Kidney tubule cell (primary cell): ENCODE measurements around the gene PHKB.

Experiments used
- DNase-seq: peaks from one replicate; pipeline ENCODE4 v3.0.0-alpha.2; 2018; ENCODE audit warnings: low spot score

PHKB gene

DNA sequence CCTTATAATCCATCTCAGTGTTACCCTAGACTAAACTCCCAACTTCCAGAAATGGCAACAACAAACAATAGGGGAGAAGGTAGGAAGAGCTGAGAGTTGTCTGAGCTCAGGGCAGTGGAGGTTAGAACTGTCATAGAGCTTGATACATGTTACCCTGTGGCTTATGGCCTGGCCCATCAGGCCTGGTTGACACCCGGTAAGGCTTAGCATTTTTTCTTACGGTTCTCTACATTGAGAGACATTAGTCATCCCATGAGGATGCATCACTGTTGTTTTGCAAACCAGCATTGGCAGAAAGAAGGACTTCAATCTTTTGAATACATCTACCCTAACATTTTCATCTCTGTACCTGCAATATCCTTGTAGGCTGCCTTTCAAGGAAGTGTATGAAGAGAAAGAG, 226.6 kb downstream of the PHKB start:
- DNase-seq: peak; percentile 2

DNA sequence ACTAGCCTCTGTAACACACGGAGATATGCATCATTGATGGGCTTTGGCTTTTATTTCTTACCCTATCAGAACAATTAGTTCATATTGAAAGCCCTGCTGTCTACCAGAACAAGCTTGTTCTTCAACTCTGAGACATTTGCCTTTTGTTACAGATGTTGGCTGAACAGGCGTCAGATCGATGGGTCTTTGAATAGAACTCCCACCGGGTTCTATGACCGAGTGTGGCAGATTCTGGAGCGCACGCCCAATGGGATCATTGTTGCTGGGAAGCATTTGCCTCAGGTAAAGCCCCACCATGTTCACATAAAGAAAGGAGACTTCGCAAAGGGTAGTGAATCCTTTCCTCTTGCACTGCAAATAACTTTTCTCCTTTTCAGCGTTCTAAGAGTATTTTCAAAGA, 232.1 kb downstream of the PHKB start:
- no peak for DNase-seq

DNA sequence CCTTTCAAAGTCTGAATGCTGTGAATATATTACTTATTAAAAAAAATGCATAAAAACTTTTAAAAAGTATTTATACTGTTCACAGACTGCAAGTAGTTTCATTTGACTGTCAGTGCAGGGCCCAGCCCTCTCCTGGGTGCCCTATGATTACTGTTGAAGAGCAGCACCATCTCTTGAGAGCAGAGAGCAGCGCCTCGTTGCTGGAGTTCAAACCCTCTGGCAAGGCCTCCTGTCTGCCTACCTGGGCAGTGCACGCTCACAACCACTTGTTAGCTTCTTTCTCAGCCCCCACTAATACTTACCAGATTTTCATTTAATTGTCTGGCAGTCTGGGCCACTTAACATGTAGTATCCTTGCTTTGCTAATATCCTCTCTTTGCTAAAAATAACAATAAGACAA, 233.4 kb downstream of the PHKB start:
- DNase-seq: no peak

DNA sequence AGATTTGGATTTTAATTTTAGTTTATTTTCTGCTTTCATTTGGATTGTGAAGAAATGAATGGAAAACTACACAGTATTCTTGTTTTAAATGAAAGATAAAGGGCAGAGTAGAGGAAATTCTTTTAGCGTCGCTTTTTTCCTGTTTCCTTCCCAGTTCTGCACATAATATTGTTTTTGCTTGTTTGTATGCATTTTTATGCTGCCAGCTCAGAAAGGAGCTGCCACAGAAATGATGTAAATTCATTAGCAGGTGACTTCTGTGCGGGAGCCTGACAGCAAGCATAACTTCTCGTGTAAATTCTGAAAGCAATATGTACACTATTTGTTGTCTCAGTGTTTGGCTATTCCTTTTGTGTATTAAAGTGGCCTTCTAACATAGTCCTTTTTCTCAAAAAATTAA, 234.6 kb downstream of the PHKB start:
- no peak for DNase-seq

DNA sequence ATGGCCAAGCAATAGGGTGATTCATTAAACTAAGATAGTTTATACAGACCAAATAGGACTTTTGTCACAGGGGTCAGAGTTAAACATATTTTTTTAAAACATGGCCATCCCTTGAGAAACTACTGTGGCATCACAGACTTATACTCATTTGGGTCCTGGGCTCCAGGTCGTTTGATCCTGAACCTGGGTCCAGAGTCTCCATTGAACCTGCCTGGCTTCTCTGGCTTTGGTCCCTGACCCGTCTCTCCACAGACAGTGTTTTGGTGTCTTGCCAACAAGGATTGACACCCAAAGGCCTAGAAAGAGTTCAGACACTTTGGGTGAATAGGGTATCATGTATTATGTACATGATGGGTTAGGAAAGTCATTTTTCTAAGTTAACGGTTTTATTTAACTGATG, 236.7 kb downstream of the PHKB start:
- DNase-seq: no peak

DNA sequence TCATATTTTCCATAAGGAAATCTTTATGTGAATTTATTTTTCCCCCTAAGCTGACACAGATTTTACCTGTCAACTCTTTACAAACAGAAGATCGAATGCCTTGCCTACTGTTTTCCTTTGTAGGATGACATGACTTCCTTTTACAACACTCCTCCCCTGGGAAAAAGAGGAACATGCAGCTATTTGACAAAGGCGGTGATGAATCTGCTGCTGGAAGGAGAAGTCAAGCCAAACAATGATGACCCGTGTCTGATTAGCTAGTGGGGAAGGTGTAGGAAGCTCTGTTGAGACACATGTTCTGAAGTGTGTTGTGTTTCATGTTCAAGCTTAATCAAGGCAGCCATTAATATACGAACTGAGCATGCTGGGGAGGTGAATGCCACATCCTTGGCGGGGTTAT, 238.0 kb downstream of the PHKB start:
- no peak for DNase-seq

DNA sequence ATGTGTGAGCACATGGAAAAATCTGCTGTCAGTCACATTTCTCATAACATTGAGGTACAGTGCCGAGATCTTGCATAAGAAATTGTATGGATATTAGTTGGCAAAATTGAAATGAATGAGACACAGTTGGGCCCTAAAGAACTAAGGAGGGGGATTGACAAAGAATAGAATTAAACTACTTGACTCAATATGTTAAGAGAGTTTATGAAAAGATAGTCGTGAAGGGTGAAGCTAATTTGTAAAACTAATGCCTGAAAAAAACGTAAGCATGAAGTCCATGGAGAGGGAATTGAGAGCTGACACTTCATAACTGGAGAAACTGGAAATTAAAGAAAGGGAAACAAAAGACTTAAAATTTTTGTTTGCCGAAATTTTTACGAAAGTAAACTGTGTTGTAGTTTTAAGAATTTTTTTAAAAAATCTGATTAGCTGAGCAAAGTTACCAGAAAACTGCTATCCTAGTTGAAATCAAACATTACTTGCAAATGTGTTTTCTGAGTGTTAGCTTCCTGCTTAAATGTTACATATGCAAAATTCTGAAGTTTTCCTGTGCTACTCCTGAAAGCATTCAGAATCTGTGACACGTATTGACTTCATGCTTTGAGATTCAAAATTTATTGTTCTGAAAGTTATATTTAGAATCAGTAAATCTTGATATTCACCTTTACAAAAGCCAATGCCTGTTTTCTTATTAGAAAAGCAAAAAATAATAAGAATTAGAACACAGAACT, 239.9 kb downstream of the PHKB start:
- no peak for DNase-seq

DNA sequence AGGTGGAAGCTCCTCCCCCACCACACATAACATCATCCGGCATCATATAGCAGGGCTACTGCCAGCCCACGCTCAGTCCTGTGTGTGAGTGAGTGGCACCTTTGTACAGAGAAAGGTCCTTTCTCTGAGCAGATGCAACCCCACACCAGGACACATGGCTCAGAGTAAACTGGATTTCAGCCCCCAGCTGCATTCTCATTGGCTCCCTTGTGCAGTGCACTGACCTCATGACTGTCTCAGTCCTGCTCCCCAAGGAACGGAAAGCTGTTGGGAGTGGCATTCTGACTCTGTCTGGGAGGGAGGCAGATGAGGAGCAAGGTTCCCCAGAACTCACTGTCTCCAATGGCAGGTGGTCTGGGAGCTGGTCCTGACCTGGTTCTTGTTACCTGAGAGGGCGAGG, 244.1 kb downstream of the PHKB start:
- DNase-seq: no peak

DNA sequence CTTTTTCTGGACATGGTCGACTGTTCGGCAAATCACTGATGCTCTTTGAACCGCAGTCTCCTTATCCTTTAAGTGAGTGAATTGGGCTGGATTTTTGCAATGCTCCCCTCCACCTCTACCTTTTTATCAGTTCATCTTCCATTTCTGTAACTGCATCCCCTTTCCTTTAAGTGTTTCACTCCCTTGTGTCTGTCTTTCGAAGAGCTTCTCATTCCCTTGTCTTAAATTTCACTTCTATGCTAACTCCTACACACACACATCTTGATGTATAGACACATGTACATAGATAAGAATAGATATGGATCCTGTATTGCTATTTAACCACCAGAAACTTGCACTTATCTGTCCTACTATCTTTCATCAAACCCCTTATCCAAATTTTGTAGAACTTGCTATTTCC, 250.7 kb downstream of the PHKB start:
- DNase-seq: no peak

DNA sequence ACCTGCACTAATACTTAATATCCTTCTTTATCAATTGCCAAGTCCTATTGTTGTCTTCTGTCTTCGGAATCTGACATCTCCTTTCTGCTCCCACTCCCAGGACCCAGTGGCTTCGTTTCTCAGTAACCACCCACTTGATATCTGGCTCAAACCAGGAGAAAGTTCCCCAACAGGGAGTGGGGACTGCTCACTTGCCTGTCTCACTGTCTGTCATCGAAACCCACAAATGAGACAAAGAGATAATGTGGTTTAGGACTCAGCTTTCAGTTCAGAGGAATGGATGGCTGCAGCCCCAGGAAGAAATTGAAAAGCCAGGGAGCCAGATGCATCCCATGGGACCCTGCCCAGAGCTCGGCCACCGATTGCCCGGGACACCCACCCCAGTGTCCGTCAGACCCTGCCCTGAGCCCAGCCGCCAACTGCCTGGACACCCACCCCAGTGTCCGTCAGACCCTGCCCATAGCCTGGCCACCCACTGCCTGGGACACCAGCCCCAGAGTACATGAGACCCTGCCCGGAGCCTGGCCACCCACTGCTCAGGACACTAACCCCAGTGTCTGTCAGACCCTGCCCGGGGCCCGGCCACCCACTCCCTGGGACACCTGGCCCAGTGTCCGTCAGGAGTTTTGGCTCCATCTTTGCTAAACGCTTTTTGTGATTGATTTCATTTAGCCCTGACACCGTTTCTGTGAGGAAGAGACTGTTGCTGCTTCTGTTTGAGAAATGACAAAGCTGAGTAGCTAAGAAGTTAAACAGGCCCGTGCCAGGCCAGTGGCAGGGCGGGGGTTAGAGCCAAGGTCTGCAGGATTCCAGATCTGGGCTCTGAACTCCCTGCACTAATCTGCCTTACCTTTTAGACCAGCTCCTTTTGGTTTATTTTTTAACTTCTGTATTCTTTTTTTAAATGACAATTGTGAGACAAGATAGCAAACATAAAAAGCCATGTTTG, 251.4 kb downstream of the PHKB start:
- no peak for DNase-seq

DNA sequence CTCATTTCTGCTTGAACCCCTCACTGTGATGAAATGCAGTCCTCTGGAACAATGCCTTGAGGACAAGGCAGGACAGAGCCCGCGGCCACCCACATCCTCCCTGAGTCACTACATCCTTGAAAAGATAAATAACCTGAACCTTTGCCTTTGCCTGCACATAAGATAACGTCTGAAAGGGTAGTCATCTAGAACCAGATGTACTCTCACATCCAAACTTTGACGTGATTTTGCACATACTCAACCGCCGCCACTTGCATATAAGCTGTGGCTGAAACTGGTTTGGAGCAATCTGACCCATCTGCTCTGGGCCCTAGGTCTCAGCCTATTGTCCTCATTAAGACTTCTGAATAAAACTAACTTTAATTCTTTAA, 252.1 kb downstream of the PHKB start:
- DNase-seq: peak; percentile 51

DNA sequence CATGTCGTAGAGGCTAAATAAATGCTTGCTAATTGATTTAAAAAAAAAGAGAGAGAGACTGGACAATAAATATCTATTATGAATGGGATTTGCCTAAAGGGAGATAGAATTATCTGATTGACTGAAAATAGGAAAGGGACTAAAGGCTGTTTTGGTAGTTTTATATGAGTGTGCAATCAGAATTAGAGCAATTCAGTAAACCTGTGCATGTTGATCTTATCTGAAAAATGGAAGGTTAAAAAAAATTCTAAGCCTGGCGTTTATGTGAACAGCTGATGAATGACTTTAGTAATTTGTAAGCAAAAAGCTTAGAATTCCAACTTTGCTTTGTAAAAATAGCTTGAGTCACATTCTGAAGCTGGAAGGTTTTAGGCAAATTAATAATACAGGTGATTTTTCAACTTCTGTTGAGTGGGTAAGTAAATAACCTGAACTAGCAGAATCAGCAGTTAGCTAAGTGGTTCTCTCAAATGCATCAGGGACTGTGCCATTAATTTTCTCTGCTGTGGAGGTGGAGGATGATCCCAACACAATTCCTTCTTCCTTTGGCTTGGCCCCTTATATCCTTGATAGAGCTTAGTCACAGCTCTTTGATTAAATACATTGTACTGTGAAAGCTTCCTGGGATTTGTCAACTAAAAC, 254.4 kb downstream of the PHKB start:
- no peak for DNase-seq

DNA sequence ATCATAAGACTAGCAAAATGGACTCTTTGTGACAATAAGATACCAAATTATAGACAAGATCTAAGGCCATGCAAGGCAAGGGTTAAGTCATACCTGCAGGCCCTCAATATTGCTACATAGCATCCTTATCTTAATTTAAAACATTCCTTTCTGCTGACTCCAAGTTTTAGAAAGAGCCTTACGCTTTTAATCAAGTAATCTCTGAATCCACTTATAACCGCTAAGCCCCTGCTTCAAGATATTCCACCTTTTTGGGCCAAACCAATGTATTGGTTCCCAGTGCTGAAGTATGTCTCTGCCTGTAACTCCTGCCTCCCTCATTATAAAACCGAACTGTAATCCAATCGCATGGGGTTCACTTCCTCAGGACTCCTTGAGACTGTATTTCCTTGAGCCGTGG, 255.4 kb downstream of the PHKB start:
- DNase-seq: no peak

DNA sequence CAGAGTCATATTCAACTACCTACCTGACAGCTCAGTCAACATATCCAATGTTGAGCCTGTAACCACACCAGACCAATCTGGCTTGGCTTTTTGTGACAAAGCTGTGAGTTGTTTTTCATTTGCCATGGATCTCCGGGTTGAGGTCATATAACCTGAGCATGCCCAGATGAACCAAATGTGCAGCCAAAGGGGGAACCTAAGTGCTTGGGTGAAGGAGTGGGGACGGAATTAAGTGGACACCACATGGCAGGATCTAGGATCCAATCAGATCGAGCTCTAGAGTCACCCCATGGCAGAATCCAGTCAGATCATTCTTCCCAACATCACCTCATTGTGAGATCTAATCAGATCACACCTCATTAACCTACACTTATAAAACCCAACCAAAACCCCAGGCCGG, 258.6 kb downstream of the PHKB start:
- no peak for DNase-seq

DNA sequence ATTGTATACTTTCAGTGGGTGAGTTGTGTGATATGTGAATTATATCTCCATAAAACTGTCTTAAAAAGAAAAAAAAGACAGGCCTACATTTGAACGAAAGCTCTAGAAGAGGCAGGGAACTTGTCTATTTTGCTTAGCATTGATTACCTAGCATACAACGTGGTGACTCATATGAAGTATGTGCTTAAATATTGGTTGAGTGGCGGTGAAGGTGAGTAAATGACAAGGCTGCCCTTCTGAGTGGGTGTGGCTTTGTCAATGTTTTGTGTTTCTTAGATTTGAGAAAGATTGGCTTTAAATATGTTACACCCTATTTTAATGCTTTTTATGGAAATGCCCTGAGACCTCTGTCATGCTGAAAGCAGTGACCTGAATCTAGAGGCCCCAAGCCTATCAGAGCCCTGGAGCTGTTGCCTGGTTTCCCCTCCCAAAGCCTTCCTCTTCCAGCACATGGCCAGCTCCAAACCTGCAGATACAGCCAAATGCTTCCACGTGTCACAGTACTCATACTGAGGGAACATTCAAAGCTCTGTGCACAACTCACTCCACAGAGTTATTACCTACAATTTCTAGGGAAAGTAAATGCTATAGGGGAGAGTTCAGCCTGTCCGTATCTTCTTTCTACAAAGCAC, 260.0 kb downstream of the PHKB start:
- DNase-seq: no peak

DNA sequence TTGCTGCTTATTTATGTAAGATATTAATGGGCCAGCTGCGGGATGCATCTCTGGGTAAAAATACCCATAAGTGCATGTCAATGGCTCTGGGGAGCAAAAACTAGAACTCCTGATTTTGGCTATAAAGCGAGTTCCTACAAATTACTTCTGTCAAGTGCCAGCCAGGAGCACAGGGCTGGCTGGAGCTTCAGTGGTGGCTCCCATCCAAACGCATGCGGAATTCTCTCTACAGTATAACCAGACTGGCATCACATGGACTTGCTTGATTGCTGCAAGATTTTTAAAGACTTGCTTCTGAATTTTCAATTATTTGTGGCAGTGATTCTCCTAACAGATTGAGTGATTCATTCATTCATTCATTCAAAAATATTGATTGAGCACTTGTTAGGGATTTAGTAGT, 260.9 kb downstream of the PHKB start:
- no peak for DNase-seq

DNA sequence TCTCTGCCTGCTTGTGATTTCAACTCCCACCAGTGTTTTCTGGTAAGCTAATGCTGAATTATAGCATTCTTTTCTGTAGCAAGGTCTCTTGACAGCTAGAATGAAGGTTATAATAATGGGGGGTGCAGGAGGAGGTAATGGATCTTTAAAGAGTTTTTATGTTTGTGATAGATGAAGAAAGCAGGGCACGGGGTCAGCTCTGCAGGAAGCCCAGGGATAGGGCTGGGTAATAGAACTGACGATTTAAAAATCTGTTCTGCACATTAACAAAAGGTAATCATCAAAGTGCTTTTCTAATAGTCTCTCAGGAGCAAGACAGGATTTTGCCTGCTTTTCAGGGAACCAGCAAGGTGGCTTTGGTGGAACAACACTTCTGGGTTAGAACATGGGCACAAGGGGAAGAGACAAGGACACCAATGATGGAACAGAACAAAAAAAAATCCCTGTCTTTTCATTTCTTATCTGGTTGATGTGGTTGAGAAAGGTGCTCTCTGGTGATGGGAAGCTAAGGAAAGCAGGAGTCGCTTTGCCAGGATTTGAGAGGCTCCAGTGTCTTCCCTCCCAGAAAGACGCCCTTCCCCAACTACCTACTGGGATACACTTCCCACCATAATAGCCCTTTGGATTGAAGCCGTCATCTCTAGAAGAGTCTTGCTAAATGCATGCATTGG, 263.1 kb downstream of the PHKB start:
- DNase-seq: no peak

DNA sequence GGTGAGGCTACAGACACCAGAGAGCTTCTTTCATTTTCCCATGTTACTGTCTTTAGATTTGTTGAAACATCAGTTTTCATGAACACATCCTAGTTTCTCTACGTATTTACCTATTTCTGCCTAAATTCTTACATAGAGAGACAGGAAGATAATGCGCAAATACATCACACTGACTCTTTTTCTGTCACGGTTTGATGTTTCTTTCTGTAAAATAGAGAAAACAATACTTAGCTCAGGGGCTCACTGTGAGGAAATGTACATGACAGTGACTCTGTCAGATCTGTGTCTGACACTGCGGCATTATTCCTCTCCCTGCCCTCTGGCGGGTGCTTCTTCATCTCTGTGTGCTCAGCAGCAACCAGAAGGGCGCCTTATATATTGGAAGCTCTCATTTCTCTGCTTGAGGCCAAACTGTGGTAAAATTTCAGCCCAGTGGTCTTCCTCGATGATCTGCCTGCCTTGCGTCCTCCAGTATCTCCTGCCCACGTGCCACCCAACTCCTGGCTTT, 264.1 kb downstream of the PHKB start:
- no peak for DNase-seq

DNA sequence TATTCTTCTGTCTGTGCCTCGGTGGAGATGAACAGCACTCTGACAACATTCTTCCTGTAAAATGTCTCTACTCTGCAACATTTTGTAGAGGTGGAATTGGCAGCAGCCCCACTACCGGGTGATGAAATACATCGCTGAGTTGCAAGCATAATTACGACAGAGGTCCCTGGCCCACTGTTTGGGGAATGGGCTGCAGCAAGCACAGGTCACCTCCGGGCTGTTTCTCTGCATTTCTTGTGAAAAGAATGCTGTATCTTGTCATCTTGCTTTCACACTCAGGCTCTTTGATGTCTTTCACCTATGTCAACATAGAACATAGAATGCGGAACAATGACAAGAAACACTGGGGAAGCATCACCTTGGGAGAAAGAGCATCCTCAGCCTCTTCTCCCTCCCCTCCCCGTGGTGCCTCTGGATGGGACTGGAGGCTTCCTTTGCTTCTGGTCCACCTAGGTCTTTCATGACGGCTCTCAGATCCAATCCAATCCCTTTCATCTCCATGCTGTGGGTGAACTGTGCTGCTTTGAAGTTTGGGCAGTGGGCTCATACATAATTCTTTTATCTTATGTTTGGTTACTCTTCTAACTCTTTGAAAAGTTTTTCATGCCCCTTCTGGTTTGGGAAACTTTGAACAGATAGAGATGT, 265.0 kb downstream of the PHKB start:
- no peak for DNase-seq

DNA sequence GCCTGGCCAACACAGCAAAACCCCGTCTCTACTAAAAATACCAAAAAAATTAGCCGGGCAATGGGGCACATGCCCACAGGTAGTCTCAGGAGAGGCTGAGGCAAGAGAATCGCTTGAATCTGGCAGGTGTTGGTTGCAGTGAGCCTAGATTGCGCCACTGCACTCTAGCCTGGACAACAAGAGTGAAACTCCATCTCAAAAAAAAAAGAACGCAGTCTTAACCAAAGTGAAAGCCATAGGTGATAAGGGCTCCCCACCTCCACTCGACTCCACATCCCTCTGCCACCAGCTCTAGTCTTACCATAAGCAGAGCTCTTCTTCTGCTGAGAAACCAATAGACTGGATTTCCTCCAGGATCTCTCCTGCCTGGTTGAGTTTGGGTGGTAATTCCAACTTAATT, 266.0 kb downstream of the PHKB start:
- no peak for DNase-seq

DNA sequence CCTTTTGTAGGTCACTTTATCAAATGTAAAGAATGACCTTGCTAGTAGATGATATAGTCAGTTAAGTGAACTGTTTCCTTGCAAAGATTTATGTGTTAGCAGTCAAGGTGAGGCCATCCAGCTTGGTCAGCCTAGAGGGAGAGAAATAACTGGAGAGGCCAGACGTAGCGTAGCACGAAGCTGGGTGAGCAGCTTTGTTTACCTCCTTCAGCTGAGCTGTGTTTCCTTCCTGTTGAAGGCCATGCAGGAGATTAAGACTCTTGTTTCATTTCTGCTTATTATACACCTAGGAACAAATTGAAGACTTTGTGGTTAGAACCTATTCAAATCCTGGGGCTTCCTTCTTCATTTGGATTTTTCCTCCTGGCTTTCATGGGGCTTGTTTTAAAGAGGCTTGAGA, 267.1 kb downstream of the PHKB start:
- no peak for DNase-seq
